Measurements from ENCODE around the gene GRID2. TPM values are rescaled to one million over a fixed set of nuclear protein-coding genes. Genes with fewer than 3 reads are reported as not detected.
"Not testable (repeated sequence)": the region's sequence is repeated elsewhere in the genome, so short reads cannot be mapped to it uniquely, and the experiment has no call there.

Gene GRID2
- total RNA-seq, 1 donor from 2014 or later, result not detected

- H3K4me3 ChIP-seq (ENCODE audit: low read depth, low read length), result no peak overlapping the region
- TF ChIP-seq, protein P1, sequence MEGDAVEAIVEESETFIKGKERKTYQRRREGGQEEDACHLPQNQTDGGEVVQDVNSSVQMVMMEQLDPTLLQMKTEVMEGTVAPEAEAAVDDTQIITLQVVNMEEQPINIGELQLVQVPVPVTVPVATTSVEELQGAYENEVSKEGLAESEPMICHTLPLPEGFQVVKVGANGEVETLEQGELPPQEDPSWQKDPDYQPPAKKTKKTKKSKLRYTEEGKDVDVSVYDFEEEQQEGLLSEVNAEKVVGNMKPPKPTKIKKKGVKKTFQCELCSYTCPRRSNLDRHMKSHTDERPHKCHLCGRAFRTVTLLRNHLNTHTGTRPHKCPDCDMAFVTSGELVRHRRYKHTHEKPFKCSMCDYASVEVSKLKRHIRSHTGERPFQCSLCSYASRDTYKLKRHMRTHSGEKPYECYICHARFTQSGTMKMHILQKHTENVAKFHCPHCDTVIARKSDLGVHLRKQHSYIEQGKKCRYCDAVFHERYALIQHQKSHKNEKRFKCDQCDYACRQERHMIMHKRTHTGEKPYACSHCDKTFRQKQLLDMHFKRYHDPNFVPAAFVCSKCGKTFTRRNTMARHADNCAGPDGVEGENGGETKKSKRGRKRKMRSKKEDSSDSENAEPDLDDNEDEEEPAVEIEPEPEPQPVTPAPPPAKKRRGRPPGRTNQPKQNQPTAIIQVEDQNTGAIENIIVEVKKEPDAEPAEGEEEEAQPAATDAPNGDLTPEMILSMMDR (conservative IDR thresholded peaks at IDR 0.05; ENCODE audit: low read depth, low read length), result no peak
- no peak for DNase-seq (ENCODE audit: low read depth)
Measured at GRCh38 chr4:93351846-93352245, 1048.1 kb downstream of the GRID2 start.

DNA sequence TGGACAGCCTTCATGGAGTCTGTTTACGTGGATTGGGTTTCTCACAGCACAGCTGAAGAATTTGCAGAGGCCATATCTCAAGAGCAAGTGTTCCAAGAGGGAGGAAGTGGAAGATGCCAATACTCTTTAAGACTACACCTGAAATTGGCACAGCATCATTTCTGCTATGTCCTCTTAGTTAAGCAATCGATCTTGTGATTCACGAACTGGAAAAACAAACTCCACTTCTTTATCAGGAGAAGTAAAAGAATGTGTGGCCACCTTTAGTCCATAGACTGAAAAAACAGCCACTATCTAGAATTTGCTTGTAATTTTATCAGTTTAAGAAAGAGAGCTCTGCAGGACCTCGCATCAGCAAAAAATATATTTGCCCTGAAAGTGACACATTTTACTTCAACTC, 1051.6 kb downstream of the GRID2 start:
- no peak for DNase-seq (ENCODE audit: low read depth)
- TF ChIP-seq, protein P1 (conservative IDR thresholded peaks at IDR 0.05; ENCODE audit: low read depth, low read length), result no peak
- no peak overlapping the region for H3K4me3 ChIP-seq (ENCODE audit: low read depth, low read length)

GRCh38 chr4:93359586-93359985, 1055.8 kb downstream of the GRID2 start:
- no peak for DNase-seq (ENCODE audit: low read depth)
- H3K4me3 ChIP-seq (ENCODE audit: low read depth, low read length), result no peak overlapping the region
- TF ChIP-seq, protein P1 (conservative IDR thresholded peaks at IDR 0.05; ENCODE audit: low read depth, low read length), result no peak

GRCh38 chr4:93366169-93366755, 1062.5 kb downstream of the GRID2 start:
- DNase-seq (ENCODE audit: low read depth); H3K4me3 ChIP-seq (ENCODE audit: low read depth, low read length): not testable (repeated sequence)

DNA sequence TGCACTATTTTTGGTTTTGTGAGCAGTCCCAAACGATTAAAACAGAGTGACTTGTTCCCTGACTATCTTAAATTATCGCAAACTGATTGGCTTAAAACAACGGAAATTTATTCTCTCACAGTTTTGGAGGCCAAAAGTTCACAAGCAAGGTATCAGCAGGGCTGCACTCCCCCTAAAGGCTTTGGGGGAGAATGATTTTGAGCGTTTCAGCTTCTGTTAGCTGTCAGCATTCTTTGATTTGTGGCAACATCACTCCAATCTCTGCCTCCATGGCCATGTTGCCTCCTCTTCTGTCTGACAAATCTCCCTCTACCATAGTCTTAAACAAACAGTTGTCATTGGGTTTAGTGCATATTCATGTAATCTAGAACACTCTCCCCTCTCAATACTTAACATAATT, 1065.2 kb downstream of the GRID2 start:
- TF ChIP-seq, protein P1 (conservative IDR thresholded peaks at IDR 0.05; ENCODE audit: low read depth, low read length), result no peak
- DNase-seq (ENCODE audit: low read depth), result no peak
- no peak overlapping the region for H3K4me3 ChIP-seq (ENCODE audit: low read depth, low read length)

DNA sequence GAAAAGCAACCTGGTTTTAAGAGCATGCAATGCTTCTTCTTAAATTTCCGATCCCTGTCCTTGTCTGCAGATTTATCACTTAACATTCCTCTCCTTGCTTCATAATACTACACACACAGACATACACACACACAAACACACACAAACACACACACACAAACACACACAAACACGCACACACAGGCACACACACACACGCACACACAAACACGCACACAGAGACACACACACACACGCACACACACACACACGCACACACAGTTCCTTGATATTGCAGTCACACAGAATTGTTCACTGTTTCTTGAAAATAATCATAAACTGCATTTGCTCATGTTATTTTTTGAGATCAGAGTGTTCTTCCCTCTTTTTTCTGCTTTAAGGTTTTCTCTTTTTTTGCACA, 1066.5 kb downstream of the GRID2 start:
- DNase-seq (ENCODE audit: low read depth), result no peak
- TF ChIP-seq, protein P1 (conservative IDR thresholded peaks at IDR 0.05; ENCODE audit: low read depth, low read length), result no peak
- no peak overlapping the region for H3K4me3 ChIP-seq (ENCODE audit: low read depth, low read length)

DNA sequence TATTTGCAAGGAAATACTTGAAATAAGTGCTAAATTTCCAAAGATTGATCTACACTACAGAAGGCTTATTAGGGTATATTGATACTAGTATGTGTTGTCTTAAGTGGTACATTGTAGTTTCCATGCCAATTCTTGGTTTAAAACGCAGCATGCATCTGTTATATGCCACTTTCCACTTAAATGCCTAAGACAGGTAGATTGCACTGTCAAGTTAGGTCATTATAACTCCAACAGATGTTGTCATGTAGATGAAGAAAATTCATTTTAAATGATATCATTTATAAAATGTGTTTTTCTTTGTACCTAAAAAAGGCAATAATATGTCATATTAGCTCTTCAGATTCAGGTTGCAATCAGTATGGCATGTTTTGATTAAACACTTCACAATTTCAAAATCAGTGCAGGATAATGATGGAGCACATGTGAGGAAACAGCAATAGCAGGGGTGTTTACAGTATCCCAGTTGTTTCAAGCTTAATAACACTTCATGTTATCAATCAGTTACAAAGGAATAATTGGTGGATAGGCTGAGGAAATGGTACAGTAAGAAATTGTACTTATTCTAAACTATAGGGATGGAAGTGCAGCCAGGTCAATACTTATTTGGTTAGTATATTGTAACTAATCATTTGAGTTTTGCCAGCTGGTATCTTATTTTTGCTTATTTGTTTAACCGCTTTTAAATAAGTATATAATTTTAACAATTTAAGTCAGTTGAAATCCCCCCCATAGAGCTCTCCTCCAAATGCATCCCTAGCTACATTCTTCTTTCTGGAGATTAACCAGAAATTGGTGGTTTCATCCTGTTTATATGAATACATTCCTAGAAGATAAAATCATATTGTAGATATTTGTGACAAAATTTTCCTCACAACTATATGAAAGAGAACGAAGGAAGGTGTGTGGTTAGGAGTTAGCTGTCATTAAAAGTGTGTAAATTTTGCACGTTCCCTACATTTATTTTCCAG, 1070.4 kb downstream of the GRID2 start:
- DNase-seq (ENCODE audit: low read depth), result no peak
- no peak overlapping the region for H3K4me3 ChIP-seq (ENCODE audit: low read depth, low read length)
- TF ChIP-seq, protein P1 (conservative IDR thresholded peaks at IDR 0.05; ENCODE audit: low read depth, low read length), result no peak

Data from epithelial cell of proximal tubule (primary cell).